T-helper 1 cell treated with Interleukin-12 subunit alpha and Interleukin-12 subunit beta and Interleukin-4 antibody, amounts not matched to agents 30 μg/mL and 1 μg/mL, for 36 hours (primary cell): ENCODE data around the gene ABHD14A.

Experiments
- H3K27ac Mint-ChIP-seq: one replicate; pipeline ENCODE4 v1.8.0; 2021; ENCODE audit warnings: mild to moderate bottlenecking, mixed read lengths
- H3K27me3 Mint-ChIP-seq: one replicate; pipeline ENCODE4 v1.8.0; 2021; ENCODE audit warnings: low read depth, mixed read lengths
- H3K36me3 Mint-ChIP-seq: one replicate; pipeline ENCODE4 v1.8.0; 2021; ENCODE audit warnings: low read depth, mixed read lengths
- H3K4me1 Mint-ChIP-seq: one replicate; pipeline ENCODE4 v1.8.0; 2021; ENCODE audit warnings: low read depth, mixed read lengths
- H3K4me3 Mint-ChIP-seq: one replicate; pipeline ENCODE4 v1.8.0; 2021; ENCODE audit warnings: mild to moderate bottlenecking, moderate library complexity, mixed read lengths
- H3K9me3 Mint-ChIP-seq: one replicate; pipeline ENCODE4 v1.8.0; 2021; ENCODE audit warnings: mixed read lengths

Gene ABHD14A

GRCh38 chr3:52017586-52017985 lies 42.7 kb downstream of the ABHD14A start:
- no peaks in the 10 kb centered on the region for H3K4me1 Mint-ChIP-seq
- H3K27me3 Mint-ChIP-seq, result no peaks in the 10 kb centered on the region
- H3K4me3 Mint-ChIP-seq, result no peak overlapping the region
- H3K9me3 Mint-ChIP-seq, result no peaks in the 10 kb centered on the region
- H3K36me3 Mint-ChIP-seq, result no peaks in the 10 kb centered on the region
- H3K27ac Mint-ChIP-seq, result no peak overlapping the region

GRCh38 chr3:52018319-52019000 lies 43.6 kb downstream of the ABHD14A start:
- Mint-ChIP-seq H3K27ac (no peak overlapping the region), H3K9me3 (no peaks in the 10 kb centered on the region), H3K27me3 (no peaks in the 10 kb centered on the region), H3K4me3 (no peak overlapping the region), H3K36me3 (no peaks in the 10 kb centered on the region), H3K4me1 (no peaks in the 10 kb centered on the region)

- no peak overlapping the region for H3K4me3 Mint-ChIP-seq
- H3K9me3 Mint-ChIP-seq, result no peaks in the 10 kb centered on the region
- no peaks in the 10 kb centered on the region for H3K27me3 Mint-ChIP-seq
- no peaks in the 10 kb centered on the region for H3K36me3 Mint-ChIP-seq
- H3K27ac Mint-ChIP-seq, result no peak overlapping the region
- peaks cover 2% of the 10 kb centered on the region for H3K4me1 Mint-ChIP-seq
Observed at GRCh38 chr3:52019352-52020080, 44.7 kb downstream of the ABHD14A start.

- H3K4me1 Mint-ChIP-seq, result peaks cover 2% of the 10 kb centered on the region
- H3K36me3 Mint-ChIP-seq, result no peaks in the 10 kb centered on the region
- no peaks in the 10 kb centered on the region for H3K9me3 Mint-ChIP-seq
- H3K27me3 Mint-ChIP-seq, result no peaks in the 10 kb centered on the region
- no peak overlapping the region for H3K27ac Mint-ChIP-seq
- no peak overlapping the region for H3K4me3 Mint-ChIP-seq
Observed at GRCh38 chr3:52020796-52021195, 45.9 kb downstream of the ABHD14A start.

- no peak overlapping the region for H3K27ac Mint-ChIP-seq
- H3K4me3 Mint-ChIP-seq, result no peak overlapping the region
- H3K27me3 Mint-ChIP-seq, result no peaks in the 10 kb centered on the region
- peaks cover 2% of the 10 kb centered on the region for H3K4me1 Mint-ChIP-seq
- H3K36me3 Mint-ChIP-seq, result no peaks in the 10 kb centered on the region
- no peaks in the 10 kb centered on the region for H3K9me3 Mint-ChIP-seq
Observed at GRCh38 chr3:52021489-52022268, 46.8 kb downstream of the ABHD14A start.

- H3K27me3 Mint-ChIP-seq, result no peaks in the 10 kb centered on the region
- no peak overlapping the region for H3K4me3 Mint-ChIP-seq
- no peaks in the 10 kb centered on the region for H3K9me3 Mint-ChIP-seq
- peaks cover 2% of the 10 kb centered on the region for H3K4me1 Mint-ChIP-seq
- no peaks in the 10 kb centered on the region for H3K36me3 Mint-ChIP-seq
- H3K27ac Mint-ChIP-seq, result no peak overlapping the region
Observed at GRCh38 chr3:52022323-52023100, 47.6 kb downstream of the ABHD14A start.

- Mint-ChIP-seq H3K36me3 (no peaks in the 10 kb centered on the region), H3K27me3 (no peaks in the 10 kb centered on the region), H3K9me3 (no peaks in the 10 kb centered on the region), H3K4me1 (peaks cover 2% of the 10 kb centered on the region), H3K27ac (no peak overlapping the region), H3K4me3 (no peak overlapping the region)
Observed at GRCh38 chr3:52023101-52023770, 48.4 kb downstream of the ABHD14A start.

- Mint-ChIP-seq H3K4me1 (peaks cover 2% of the 10 kb centered on the region), H3K36me3 (no peaks in the 10 kb centered on the region), H3K9me3 (no peaks in the 10 kb centered on the region), H3K27ac (no peak overlapping the region), H3K4me3 (no peak overlapping the region), H3K27me3 (no peaks in the 10 kb centered on the region)
Observed at GRCh38 chr3:52023860-52024764, 49.2 kb downstream of the ABHD14A start.

GRCh38 chr3:52024765-52025452 lies 50.0 kb downstream of the ABHD14A start:
- H3K4me1 Mint-ChIP-seq, result peaks cover 2% of the 10 kb centered on the region
- no peaks in the 10 kb centered on the region for H3K36me3 Mint-ChIP-seq
- H3K4me3 Mint-ChIP-seq, result no peak overlapping the region
- no peaks in the 10 kb centered on the region for H3K9me3 Mint-ChIP-seq
- H3K27ac Mint-ChIP-seq, result no peak overlapping the region
- no peaks in the 10 kb centered on the region for H3K27me3 Mint-ChIP-seq

- peaks cover 2% of the 10 kb centered on the region for H3K4me1 Mint-ChIP-seq
- H3K27ac Mint-ChIP-seq, result no peak overlapping the region
- no peaks in the 10 kb centered on the region for H3K36me3 Mint-ChIP-seq
- no peaks in the 10 kb centered on the region for H3K27me3 Mint-ChIP-seq
- no peak overlapping the region for H3K4me3 Mint-ChIP-seq
- no peaks in the 10 kb centered on the region for H3K9me3 Mint-ChIP-seq
Observed at GRCh38 chr3:52025453-52025852, 50.6 kb downstream of the ABHD14A start.

GRCh38 chr3:52026041-52026440 lies 51.2 kb downstream of the ABHD14A start:
- Mint-ChIP-seq H3K27me3 (no peaks in the 10 kb centered on the region), H3K27ac (no peak overlapping the region), H3K36me3 (no peaks in the 10 kb centered on the region), H3K4me3 (no peak overlapping the region), H3K9me3 (no peaks in the 10 kb centered on the region), H3K4me1 (peaks cover 2% of the 10 kb centered on the region)

- no peaks in the 10 kb centered on the region for H3K9me3 Mint-ChIP-seq
- H3K27me3 Mint-ChIP-seq, result no peaks in the 10 kb centered on the region
- peaks cover 2% of the 10 kb centered on the region for H3K4me1 Mint-ChIP-seq
- H3K4me3 Mint-ChIP-seq, result no peak overlapping the region
- H3K27ac Mint-ChIP-seq, result no peak overlapping the region
- no peaks in the 10 kb centered on the region for H3K36me3 Mint-ChIP-seq
Observed at GRCh38 chr3:52028572-52028971, 53.7 kb downstream of the ABHD14A start.

GRCh38 chr3:52029053-52029452 lies 54.2 kb downstream of the ABHD14A start:
- H3K27me3 Mint-ChIP-seq, result no peaks in the 10 kb centered on the region
- H3K27ac Mint-ChIP-seq, result no peak overlapping the region
- H3K36me3 Mint-ChIP-seq, result no peaks in the 10 kb centered on the region
- peaks cover 2% of the 10 kb centered on the region for H3K4me1 Mint-ChIP-seq
- H3K4me3 Mint-ChIP-seq, result no peak overlapping the region
- no peaks in the 10 kb centered on the region for H3K9me3 Mint-ChIP-seq
